ENCODE measurements around the gene GPX1.

GPX1 gene

GRCh38 chr3:49346797-49347251 lies 11.3 kb downstream of the GPX1 start:
- Histone ChIP-seq H3K4me2 (ENCODE audit: low read length) (no peak overlapping the region), H3K27ac (peak overlapping the region; percentile 36), H3K4me1 (peaks cover 12% of the 10 kb centered on the region), H3K9ac (no peak overlapping the region), H3K27me3 (ENCODE audit: control insufficient read depth, insufficient read depth, low read length) (no peaks in the 10 kb centered on the region), H3K79me2 (no peaks in the 10 kb centered on the region), H2AFZ (no peak overlapping the region), H3K4me3 (ENCODE audit: low read depth, low read length) (no peak overlapping the region), H3K36me3 (ENCODE audit: control insufficient read depth, insufficient read depth, low read length) (no peaks in the 10 kb centered on the region), H3K9me3 (ENCODE audit: control insufficient read depth, low read length) (no peaks in the 10 kb centered on the region)
- TF ChIP-seq, protein P1, sequence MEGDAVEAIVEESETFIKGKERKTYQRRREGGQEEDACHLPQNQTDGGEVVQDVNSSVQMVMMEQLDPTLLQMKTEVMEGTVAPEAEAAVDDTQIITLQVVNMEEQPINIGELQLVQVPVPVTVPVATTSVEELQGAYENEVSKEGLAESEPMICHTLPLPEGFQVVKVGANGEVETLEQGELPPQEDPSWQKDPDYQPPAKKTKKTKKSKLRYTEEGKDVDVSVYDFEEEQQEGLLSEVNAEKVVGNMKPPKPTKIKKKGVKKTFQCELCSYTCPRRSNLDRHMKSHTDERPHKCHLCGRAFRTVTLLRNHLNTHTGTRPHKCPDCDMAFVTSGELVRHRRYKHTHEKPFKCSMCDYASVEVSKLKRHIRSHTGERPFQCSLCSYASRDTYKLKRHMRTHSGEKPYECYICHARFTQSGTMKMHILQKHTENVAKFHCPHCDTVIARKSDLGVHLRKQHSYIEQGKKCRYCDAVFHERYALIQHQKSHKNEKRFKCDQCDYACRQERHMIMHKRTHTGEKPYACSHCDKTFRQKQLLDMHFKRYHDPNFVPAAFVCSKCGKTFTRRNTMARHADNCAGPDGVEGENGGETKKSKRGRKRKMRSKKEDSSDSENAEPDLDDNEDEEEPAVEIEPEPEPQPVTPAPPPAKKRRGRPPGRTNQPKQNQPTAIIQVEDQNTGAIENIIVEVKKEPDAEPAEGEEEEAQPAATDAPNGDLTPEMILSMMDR (IDR thresholded peaks at IDR 0.05) = no peak

DNA sequence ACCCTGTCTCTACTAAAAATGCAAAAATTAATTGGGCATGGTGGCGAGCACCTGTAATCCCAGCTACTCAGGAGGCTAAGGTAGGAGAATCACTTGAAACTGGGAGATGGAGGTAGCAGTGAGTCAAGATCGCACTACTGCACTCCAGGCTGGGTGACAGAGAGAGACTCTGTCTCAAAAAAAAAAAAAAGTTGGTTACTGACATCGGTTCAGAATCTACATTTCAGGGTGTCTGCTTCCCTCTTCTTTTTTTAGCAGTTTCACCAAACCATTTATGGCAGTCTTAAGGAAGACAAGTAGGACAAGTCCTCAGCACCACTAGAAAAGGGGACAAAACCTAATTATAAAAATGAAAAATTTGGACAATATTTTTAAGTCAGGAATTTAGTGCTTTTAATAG lies 15.0 kb downstream of the GPX1 start:
- peaks cover 6% of the 10 kb centered on the region for H3K4me1 ChIP-seq

GRCh38 chr3:49341996-49342395 lies 16.2 kb downstream of the GPX1 start:
- Histone ChIP-seq H2AFZ (no peak overlapping the region), H3K79me2 (peaks cover 20% of the 10 kb centered on the region), H3K36me3 (ENCODE audit: control insufficient read depth, insufficient read depth, low read length) (no peaks in the 10 kb centered on the region), H3K27me3 (ENCODE audit: control insufficient read depth, insufficient read depth, low read length) (no peaks in the 10 kb centered on the region), H3K9me3 (ENCODE audit: control insufficient read depth, low read length) (no peaks in the 10 kb centered on the region), H3K4me3 (ENCODE audit: low read depth, low read length) (no peak overlapping the region), H3K9ac (no peak overlapping the region), H3K27ac (no peak overlapping the region), H3K4me2 (ENCODE audit: low read length) (no peak overlapping the region), H3K4me1 (peaks cover 6% of the 10 kb centered on the region)
- TF ChIP-seq, protein P1 (IDR thresholded peaks at IDR 0.05) = no peak

More for the DNA sequence above, 15.0 kb downstream of the GPX1 start:
- H3K9me3 ChIP-seq (ENCODE audit: control insufficient read depth, low read length) = no peaks in the 10 kb centered on the region
- TF ChIP-seq, protein P1 (IDR thresholded peaks at IDR 0.05) = no peak
- no peaks in the 10 kb centered on the region for H3K36me3 ChIP-seq (ENCODE audit: control insufficient read depth, insufficient read depth, low read length)
- no peak overlapping the region for H2AFZ ChIP-seq
- no peak overlapping the region for H3K9ac ChIP-seq
- H3K27me3 ChIP-seq (ENCODE audit: control insufficient read depth, insufficient read depth, low read length) = no peaks in the 10 kb centered on the region
- no peak overlapping the region for H3K4me2 ChIP-seq (ENCODE audit: low read length)
- H3K27ac ChIP-seq = no peak overlapping the region
- H3K79me2 ChIP-seq = peaks cover 13% of the 10 kb centered on the region
- no peak overlapping the region for H3K4me3 ChIP-seq (ENCODE audit: low read depth, low read length)

GRCh38 chr3:49339941-49340800 lies 18.0 kb downstream of the GPX1 start, which contains the start of gene USP4:
Gene USP4 (minus strand): TSS chr3:49340053. CDS start chr3:49340024, 29 bp downstream.
- peak within 1 kb of the TSS; percentile 92 for H3K4me2 ChIP-seq (ENCODE audit: low read length)

More at GRCh38 chr3:49339941-49340800, 18.0 kb downstream of the GPX1 start, which contains the start of gene USP4:
- Histone ChIP-seq H3K36me3 (ENCODE audit: control insufficient read depth, insufficient read depth, low read length) (no peaks in the 10 kb centered on the region), H3K9me3 (ENCODE audit: control insufficient read depth, low read length) (no peaks in the 10 kb centered on the region), H3K27me3 (ENCODE audit: control insufficient read depth, insufficient read depth, low read length) (no peaks in the 10 kb centered on the region), H3K27ac (peak within 1 kb of the TSS; percentile 91), H2AFZ (peak within 1 kb of the TSS; percentile 99), H3K9ac (peak within 1 kb of the TSS; percentile 74), H3K79me2 (peaks cover 25% of the 10 kb centered on the region), H3K4me1 (peaks cover 6% of the 10 kb centered on the region), H3K4me3 (ENCODE audit: low read depth, low read length) (peak within 1 kb of the TSS; percentile 77)
- TF ChIP-seq, protein P1 (IDR thresholded peaks at IDR 0.05) = peak; percentile 3

All from parathyroid adenoma (tissue), 2 donors.